H9 (cell line): ENCODE data around the gene GPR52. TPM values are rescaled to one million over a fixed set of nuclear protein-coding genes. Genes with fewer than 3 reads are reported as not detected.
A peak's percentile ranks its signal among the peaks of the same experiment; 100 is the strongest.

Experiments
- DNase-seq: peaks from one replicate; pipeline ENCODE4 v3.0.0-alpha.2; 2017
- H2AFZ ChIP-seq: one replicate; pipeline ENCODE4 v1.6.1; 2013; ENCODE audit warnings: mild to moderate bottlenecking, low read length, control low read depth, moderate library complexity
- H2AK5ac ChIP-seq: 2 replicates; pipeline ENCODE4 v1.6.1; 2013; ENCODE audit warnings: low read length, control low read depth, mixed read lengths; ENCODE audit not compliant: insufficient read length
- H2BK120ac ChIP-seq: one replicate; pipeline ENCODE4 v1.6.1; 2013; ENCODE audit warnings: low read depth, mild to moderate bottlenecking, low read length, control low read depth, inconsistent platforms; ENCODE audit not compliant: poor library complexity, severe bottlenecking
- H2BK12ac ChIP-seq: 2 replicates; pipeline ENCODE4 v1.6.1; 2013; ENCODE audit warnings: low read length, control low read depth, mixed read lengths, low read depth; ENCODE audit not compliant: insufficient read length
- H2BK15ac ChIP-seq: 2 replicates; pipeline ENCODE4 v1.6.1; 2013; ENCODE audit warnings: low read depth, low read length, control low read depth
- H2BK20ac ChIP-seq: one replicate; pipeline ENCODE4 v1.6.1; 2013; ENCODE audit warnings: low read depth, mild to moderate bottlenecking, low read length, control low read depth, inconsistent platforms; ENCODE audit not compliant: poor library complexity, severe bottlenecking
- H2BK5ac ChIP-seq: 2 replicates; pipeline ENCODE4 v1.6.1; 2013; ENCODE audit warnings: low read length, control low read depth, mixed read lengths; ENCODE audit not compliant: insufficient read length
- H3K14ac ChIP-seq: 2 replicates; pipeline ENCODE4 v1.6.1; 2013; ENCODE audit warnings: low read length, control low read depth; ENCODE audit not compliant: insufficient read depth
- H3K18ac ChIP-seq: 2 replicates; pipeline ENCODE4 v1.6.1; 2013; ENCODE audit warnings: low read depth, mild to moderate bottlenecking, mixed read lengths, low read length, control low read depth; ENCODE audit not compliant: insufficient read length
- H3K23ac ChIP-seq: 2 replicates; pipeline ENCODE4 v1.6.1; 2013; ENCODE audit warnings: low read length, control low read depth, mixed read lengths, low read depth; ENCODE audit not compliant: insufficient read length
- H3K23me2 ChIP-seq: 2 replicates; pipeline ENCODE4 v1.6.1; 2013; ENCODE audit warnings: low read depth, mild to moderate bottlenecking, mixed read lengths, low read length, control low read depth; ENCODE audit not compliant: insufficient read length, poor library complexity, severe bottlenecking
- H3K27ac ChIP-seq: 2 replicates; pipeline ENCODE4 v1.5.1; 2013; ENCODE audit warnings: low read length, control low read depth, mixed read lengths, low read depth; ENCODE audit not compliant: insufficient read length
- H3K27me3 ChIP-seq: 2 replicates; pipeline ENCODE4 v1.6.1; 2013; ENCODE audit warnings: low read length, control low read depth, inconsistent platforms; ENCODE audit not compliant: insufficient read depth
- H3K4ac ChIP-seq: 2 replicates; pipeline ENCODE4 v1.6.1; 2013; ENCODE audit warnings: low read depth, mild to moderate bottlenecking, control low read depth, inconsistent platforms, low read length, moderate library complexity
- H3K4me1 ChIP-seq: 2 replicates; pipeline ENCODE4 v1.6.1; 2013; ENCODE audit warnings: low read length, control low read depth, inconsistent platforms; ENCODE audit not compliant: insufficient read depth
- H3K4me2 ChIP-seq: 2 replicates; pipeline ENCODE4 v1.6.1; 2013; ENCODE audit warnings: low read length, control low read depth, mixed read lengths; ENCODE audit not compliant: insufficient read length, insufficient read depth
- H3K56ac ChIP-seq: 2 replicates; pipeline ENCODE4 v1.6.1; 2013; ENCODE audit warnings: low read depth, mild to moderate bottlenecking, mixed read lengths, low read length, control low read depth; ENCODE audit not compliant: insufficient read length
- H3K79me1 ChIP-seq: 2 replicates; pipeline ENCODE4 v1.6.1; 2013; ENCODE audit warnings: low read depth, mild to moderate bottlenecking, moderate library complexity, low read length, control low read depth, inconsistent platforms; ENCODE audit not compliant: insufficient read depth, poor library complexity, severe bottlenecking
- H3K79me2 ChIP-seq: 2 replicates; pipeline ENCODE4 v1.6.1; 2013; ENCODE audit warnings: low read length, control low read depth, inconsistent platforms; ENCODE audit not compliant: insufficient read depth
- H3K9ac ChIP-seq: 2 replicates; pipeline ENCODE4 v1.6.1; 2013; ENCODE audit warnings: low read length, control low read depth, mixed read lengths; ENCODE audit not compliant: insufficient read length; ENCODE audit errors: extremely low read depth
- H3K9me3 ChIP-seq: one replicate; pipeline ENCODE4 v1.6.1; 2013; ENCODE audit warnings: low read depth, low read length, inconsistent platforms; ENCODE audit not compliant: control insufficient read depth
- H3T11ph ChIP-seq: one replicate; pipeline ENCODE4 v1.6.1; 2013; ENCODE audit warnings: mild to moderate bottlenecking, low read length, control low read depth, inconsistent platforms
- H4K20me1 ChIP-seq: one replicate; pipeline ENCODE4 v1.6.1; 2013; ENCODE audit not compliant: control insufficient read depth, insufficient read length, insufficient read depth
- H4K5ac ChIP-seq: 2 replicates; pipeline ENCODE4 v1.6.1; 2013; ENCODE audit warnings: low read depth, mild to moderate bottlenecking, mixed read lengths, low read length, control low read depth; ENCODE audit not compliant: insufficient read length
- H4K8ac ChIP-seq: replicated peaks from 2 replicates; pipeline ENCODE4 v1.6.1; 2013; ENCODE audit warnings: low read length, control low read depth, mixed read lengths, low read depth; ENCODE audit not compliant: insufficient read length
- H4K91ac ChIP-seq: 2 replicates; pipeline ENCODE4 v1.6.1; 2013; ENCODE audit warnings: low read depth, mild to moderate bottlenecking, moderate library complexity, mixed read lengths, low read length, control low read depth; ENCODE audit not compliant: insufficient read length
- H3K27ac Mint-ChIP-seq, 3 experiments: 2 replicates in 2 of 3; 3 replicates in 1 of 3; pipeline ENCODE4 v1.8.0; 2020 to 2021; ENCODE audit warnings: mixed read lengths in 3 of 3, mild to moderate bottlenecking in 1 of 3, moderate library complexity in 1 of 3
- H3K27me3 Mint-ChIP-seq: 2 replicates; pipeline ENCODE4 v1.8.0; 2021; ENCODE audit warnings: low read depth, mild to moderate bottlenecking, moderate library complexity, mixed read lengths
- H3K36me3 Mint-ChIP-seq, 3 experiments: 2 replicates in 2 of 3; 3 replicates in 1 of 3; pipeline ENCODE4 v1.8.0; 2020 to 2021; ENCODE audit warnings: low read depth in 3 of 3, mixed read lengths in 3 of 3; ENCODE audit not compliant: insufficient read depth in 1 of 3
- H3K4me1 Mint-ChIP-seq, 2 experiments: 2 replicates each; pipeline ENCODE4 v1.8.0; 2020; ENCODE audit warnings: mixed read lengths in 2 of 2
- H3K4me3 Mint-ChIP-seq, 2 experiments: 2 replicates in 1 of 2; 3 replicates in 1 of 2; pipeline ENCODE4 v1.8.0; 2020 to 2021; ENCODE audit warnings: mild to moderate bottlenecking in 2 of 2, mixed read lengths in 2 of 2, moderate library complexity in 1 of 2
- H3K9me3 Mint-ChIP-seq, 2 experiments: 2 replicates in 1 of 2; 3 replicates in 1 of 2; pipeline ENCODE4 v1.8.0; 2020; ENCODE audit warnings: mild to moderate bottlenecking in 2 of 2, mixed read lengths in 2 of 2, moderate library complexity in 1 of 2
- WGBS: extraction: QIAGEN DNeasy Blood & Tissue Kit; methylation state at CpG from one replicate; pipeline ENCODE4 v1.1.7; 2013; ENCODE audit warnings: missing lambda C conversion rate, low lambda C conversion rate, mixed read lengths; ENCODE audit not compliant: insufficient read length; ENCODE audit errors: extremely low coverage; 5-methylcytosine and 5-hydroxymethylcytosine counted together
- total RNA-seq: library from RNA; stranded (reverse); gene quantifications from 2 replicates; pipeline ENCODE4 v1.2.1, GENCODE V29; 2021
- TF ChIP-seq, protein P1 (sequence below): fragments of 200-600 bp; sonication (generic); conservative IDR thresholded peaks from 3 replicates; pipeline ENCODE4 v1.8.0; 2021; ENCODE audit warnings: antibody characterized with exemption, mild to moderate bottlenecking

Gene GPR52
- total RNA-seq, 1 experiment from 2014 or later = 0.28 TPM

DNA sequence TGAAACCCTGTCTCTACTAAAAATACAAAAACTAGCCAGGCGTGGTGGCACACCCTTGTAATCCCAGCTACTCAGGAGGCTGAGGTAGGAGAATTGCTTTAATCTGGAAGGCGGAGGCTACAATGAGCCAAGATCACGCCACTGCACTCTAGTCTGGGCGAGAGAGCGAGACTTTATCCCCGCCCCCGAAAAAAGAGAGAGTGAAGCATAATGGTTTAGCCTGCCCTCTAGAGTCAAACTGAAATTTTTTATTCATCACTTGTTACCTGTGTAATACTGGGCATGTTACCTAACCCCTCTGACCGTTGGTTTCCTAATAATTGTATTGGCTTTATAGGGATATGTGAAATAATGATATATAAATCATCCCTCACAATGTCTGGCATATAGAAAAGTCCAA is 18.8 kb downstream of the GPR52 start:
- Histone ChIP-seq H2BK12ac (no peak overlapping the region), H3K27me3 (no peaks in the 10 kb centered on the region), H3K23me2 (no peaks in the 10 kb centered on the region), H3K4me2 (no peak overlapping the region), H3K79me1 (no peaks in the 10 kb centered on the region), H3T11ph (no peak overlapping the region), H3K23ac (no peak overlapping the region), H2AK5ac (no peak overlapping the region), H3K27ac (no peak overlapping the region), H3K9me3 (no peaks in the 10 kb centered on the region), H2BK20ac (no peak overlapping the region), H3K4ac (no peak overlapping the region), H3K79me2 (no peaks in the 10 kb centered on the region), H4K20me1 (no peaks in the 10 kb centered on the region), H3K4me1 (no peaks in the 10 kb centered on the region; the same call in 1 of the 2 replicates), H4K91ac (no peak overlapping the region), H3K18ac (no peak overlapping the region), H2BK15ac (no peak overlapping the region), H3K56ac (no peak overlapping the region), H3K14ac (no peak overlapping the region), H4K8ac (no peak overlapping the region), H2AFZ (no peak overlapping the region), H2BK5ac (no peak overlapping the region), H3K9ac (no peak overlapping the region), H4K5ac (no peak overlapping the region), H2BK120ac (no peak overlapping the region)
- Mint-ChIP-seq H3K9me3 (no peaks in the 10 kb centered on the region), H3K27ac (peak overlapping the region in 1 of 3 experiments; percentile 52; a peak in 1 of 7 replicates), H3K4me3 (no peak overlapping the region), H3K27me3 (no peaks in the 10 kb centered on the region), H3K4me1 (no peaks in the 10 kb centered on the region), H3K36me3 (no peaks in the 10 kb centered on the region)
- WGBS = no CpG with 5 or more reads among the region's 8 CpGs
- TF ChIP-seq, protein P1, sequence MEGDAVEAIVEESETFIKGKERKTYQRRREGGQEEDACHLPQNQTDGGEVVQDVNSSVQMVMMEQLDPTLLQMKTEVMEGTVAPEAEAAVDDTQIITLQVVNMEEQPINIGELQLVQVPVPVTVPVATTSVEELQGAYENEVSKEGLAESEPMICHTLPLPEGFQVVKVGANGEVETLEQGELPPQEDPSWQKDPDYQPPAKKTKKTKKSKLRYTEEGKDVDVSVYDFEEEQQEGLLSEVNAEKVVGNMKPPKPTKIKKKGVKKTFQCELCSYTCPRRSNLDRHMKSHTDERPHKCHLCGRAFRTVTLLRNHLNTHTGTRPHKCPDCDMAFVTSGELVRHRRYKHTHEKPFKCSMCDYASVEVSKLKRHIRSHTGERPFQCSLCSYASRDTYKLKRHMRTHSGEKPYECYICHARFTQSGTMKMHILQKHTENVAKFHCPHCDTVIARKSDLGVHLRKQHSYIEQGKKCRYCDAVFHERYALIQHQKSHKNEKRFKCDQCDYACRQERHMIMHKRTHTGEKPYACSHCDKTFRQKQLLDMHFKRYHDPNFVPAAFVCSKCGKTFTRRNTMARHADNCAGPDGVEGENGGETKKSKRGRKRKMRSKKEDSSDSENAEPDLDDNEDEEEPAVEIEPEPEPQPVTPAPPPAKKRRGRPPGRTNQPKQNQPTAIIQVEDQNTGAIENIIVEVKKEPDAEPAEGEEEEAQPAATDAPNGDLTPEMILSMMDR = peak; percentile 22; the same call in 2 of the 3 replicates
- DNase-seq = peak; percentile 25
